Thyroid gland (tissue), 4 donors: ENCODE results near the gene C7. TPM values are rescaled to one million over a fixed set of nuclear protein-coding genes. Genes with fewer than 3 reads are reported as not detected.

Experiments
- DNase-seq, 2 donors: peaks; one replicate each; pipeline ENCODE4 v3.0.0-alpha.2; 2019
- H3K27ac ChIP-seq, 3 donors: fragments of 200-600 bp; sonication (generic); 1 replicate in 2 of 3; 2 replicates in 1 of 3; pipeline ENCODE4 v1.5.1; 2016 to 2019; ENCODE audit warnings: mild to moderate bottlenecking in 1 of 3, moderate library complexity in 1 of 3
- H3K27me3 ChIP-seq: fragments of 200-600 bp; sonication (generic); one replicate; pipeline ENCODE4 v1.5.1; 2019
- H3K36me3 ChIP-seq, 2 donors: fragments of 200-600 bp; sonication (generic); one replicate each; pipeline ENCODE4 v1.5.1; 2016 to 2019
- H3K4me1 ChIP-seq, 2 donors: fragments of 200-600 bp; sonication (generic); one replicate each; pipeline ENCODE4 v1.5.1; 2017 to 2019
- H3K4me3 ChIP-seq, 3 donors: fragments of 200-600 bp; sonication (generic); replicated peaks in 1 of 3; 1 replicate in 2 of 3; 2 replicates in 1 of 3; pipeline ENCODE4 v1.5.1; 2016; ENCODE audit warnings: mild to moderate bottlenecking in 1 of 3
- H3K9me3 ChIP-seq: fragments of 200-600 bp; sonication (generic); one replicate; pipeline ENCODE4 v1.5.1; 2017
- CTCF ChIP-seq, 6 experiments: fragments of 200-600 bp in 3 of 6; fragments of 450-650 bp in 3 of 6; sonication (generic) in 3 of 6; IDR thresholded peaks; one replicate each; pipeline ENCODE4 v1.5.1; 2016 to 2019; ENCODE audit warnings: antibody characterized with exemption in 6 of 6, mild to moderate bottlenecking in 2 of 6, inconsistent platforms in 1 of 6, moderate library complexity in 1 of 6
- POLR2A ChIP-seq, 2 donors: fragments of 450-650 bp; IDR thresholded peaks; one replicate each; pipeline ENCODE4 v1.6.1; 2017; ENCODE audit warnings: antibody characterized with exemption in 2 of 2, mild to moderate bottlenecking in 2 of 2, moderate library complexity in 1 of 2
- WGBS, 2 donors: methylation state at CpG; one replicate each; pipeline ENCODE4 v1.1.5; 2017; 5-methylcytosine and 5-hydroxymethylcytosine counted together
- intact Hi-C: fragments of 100-400 bp; cut with DNase I; formaldehyde crosslinking; loops from one replicate; pipeline ENCODE4 v1.15.1; 2023
- total RNA-seq, 4 donors: library from RNA; depleted of rRNA; stranded (reverse); fragments of >200 nt; gene quantifications; one replicate each; pipeline ENCODE4 v1.2.3, GENCODE V29; 2016

C7 gene
- total RNA-seq, 4 donors from 2014 or later = 108 to 257 (median 203) TPM

GRCh38 chr5:40960037-40960436 is 50.7 kb downstream of the C7 start:
- TF ChIP-seq CTCF (IDR thresholded peaks at IDR 0.05) (no peak), POLR2A (IDR thresholded peaks at IDR 0.05) (no peak)
- DNase-seq = no peak
- WGBS, 2 donors = 86 to 92% methylated on average over 1 of the region's 1 CpG
- no peaks in the 10 kb centered on the region for H3K27me3 ChIP-seq
- no peaks in the 10 kb centered on the region for H3K4me1 ChIP-seq
- no peak overlapping the region for H3K27ac ChIP-seq
- intact Hi-C loops = no loop called here
- no peaks in the 10 kb centered on the region for H3K9me3 ChIP-seq
- H3K36me3 ChIP-seq = no peaks in the 10 kb centered on the region
- H3K4me3 ChIP-seq = no peak overlapping the region

GRCh38 chr5:40962207-40962955 is 53.1 kb downstream of the C7 start:
- Histone ChIP-seq H3K4me1 (no peaks in the 10 kb centered on the region), H3K4me3 (no peak overlapping the region), H3K27me3 (no peaks in the 10 kb centered on the region), H3K36me3 (no peaks in the 10 kb centered on the region), H3K27ac (no peak overlapping the region), H3K9me3 (no peaks in the 10 kb centered on the region)
- intact Hi-C loops = no loop called here
- no peak for DNase-seq
- TF ChIP-seq POLR2A (IDR thresholded peaks at IDR 0.05) (no peak), CTCF (IDR thresholded peaks at IDR 0.05) (no peak)
- 65 to 80% methylated on average over 4 of the region's 4 CpGs for WGBS, 2 donors

- intact Hi-C loops = no loop called here
- no peaks in the 10 kb centered on the region for H3K4me1 ChIP-seq
- WGBS, 2 donors = 57 to 61% methylated on average over 2 of the region's 2 CpGs
- TF ChIP-seq CTCF (IDR thresholded peaks at IDR 0.05) (no peak), POLR2A (IDR thresholded peaks at IDR 0.05) (no peak)
- no peaks in the 10 kb centered on the region for H3K36me3 ChIP-seq
- no peak overlapping the region for H3K27ac ChIP-seq
- no peak overlapping the region for H3K4me3 ChIP-seq
- no peak for DNase-seq
- H3K27me3 ChIP-seq = no peaks in the 10 kb centered on the region
- H3K9me3 ChIP-seq = no peaks in the 10 kb centered on the region
Observed at GRCh38 chr5:40972434-40972833, 63.1 kb downstream of the C7 start.

GRCh38 chr5:40973364-40974004 is 64.2 kb downstream of the C7 start:
- WGBS, 2 donors = 56 to 59% methylated on average over 3 of the region's 3 CpGs
- Histone ChIP-seq H3K27ac (no peak overlapping the region), H3K4me3 (no peak overlapping the region), H3K4me1 (no peaks in the 10 kb centered on the region), H3K9me3 (no peaks in the 10 kb centered on the region), H3K27me3 (no peaks in the 10 kb centered on the region), H3K36me3 (no peaks in the 10 kb centered on the region)
- intact Hi-C loops = no loop called here
- TF ChIP-seq POLR2A (IDR thresholded peaks at IDR 0.05) (no peak), CTCF (IDR thresholded peaks at IDR 0.05) (no peak)
- no peak for DNase-seq

- Histone ChIP-seq H3K9me3 (no peaks in the 10 kb centered on the region), H3K4me3 (no peak overlapping the region), H3K36me3 (no peaks in the 10 kb centered on the region), H3K4me1 (no peaks in the 10 kb centered on the region), H3K27ac (no peak overlapping the region), H3K27me3 (no peaks in the 10 kb centered on the region)
- TF ChIP-seq CTCF (IDR thresholded peaks at IDR 0.05) = no peak
- TF ChIP-seq POLR2A (IDR thresholded peaks at IDR 0.05) = no peak
- 74 to 81% methylated on average over 3 of the region's 3 CpGs for WGBS, 2 donors
- no peak for DNase-seq
- intact Hi-C loops = no loop called here
Observed at GRCh38 chr5:40976041-40976440, 66.7 kb downstream of the C7 start.
